Measurements from ENCODE around the gene PI3. TPM values are rescaled to one million over a fixed set of nuclear protein-coding genes. Genes with fewer than 3 reads are reported as not detected.

The PI3 gene
- total and polyA plus RNA-seq, 2 of the 8 experiments (the other 6 are each of a cell fraction or from before 2014, with no cell fraction given), result not detected

DNA sequence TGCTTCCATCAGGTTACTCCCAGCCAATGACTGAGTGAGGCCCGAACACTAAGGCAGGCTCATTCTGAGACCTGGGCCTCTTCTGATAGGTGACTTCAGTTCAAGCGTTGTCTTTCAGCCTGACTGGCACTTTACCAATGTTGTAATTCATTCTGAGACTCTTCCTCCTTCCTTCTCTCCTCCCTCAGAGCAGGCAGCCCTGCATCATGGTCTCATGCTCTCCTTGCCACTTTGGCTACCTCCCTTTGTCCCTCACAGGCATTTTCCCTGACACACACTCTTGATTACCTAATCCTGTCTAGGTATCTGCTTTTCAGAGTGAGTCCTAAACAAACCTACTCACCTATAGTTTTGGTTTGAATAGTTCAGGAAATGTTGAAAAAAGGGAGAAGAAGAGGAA is 37.8 kb upstream of the PI3 start:
- no peak overlapping the region for H4K5ac ChIP-seq (ENCODE audit: insufficient read length, low read depth, low read length)
- DNase-seq (ENCODE audit: low read depth in 1 of 2, low spot score in 2 of 2) (no peak), FAIRE-seq (no peak)
- POLR2A ChIA-PET (ENCODE audit: partially characterized antibody), result interaction anchor here (0.6 kb wide), 1 partner anchor 32 kb away, joined by 3 read pairs; no protein-coding TSS in a partner anchor
- H2AFZ ChIP-seq (ENCODE audit: low read length), result no peak overlapping the region
- H2BK12ac ChIP-seq (ENCODE audit: low read depth, low read length), result no peak overlapping the region
- 73% methylated on average over 2 of the region's 2 CpGs; no CpG with 5 or more reads in 1 of the 2 experiments for WGBS, 2 experiments (ENCODE audit: extremely low coverage in 1 of 2, insufficient coverage in 1 of 2, insufficient read length in 1 of 2, insufficient replicate concordance in 2 of 2, low coverage in 1 of 2, low lambda C conversion rate in 2 of 2, missing lambda C conversion rate in 1 of 2)
- no peak overlapping the region for H2BK5ac ChIP-seq (ENCODE audit: low read depth, low read length)
- no peak overlapping the region for H3K14ac ChIP-seq (ENCODE audit: insufficient read length)
- H3K79me2 ChIP-seq (ENCODE audit: control insufficient read depth in 1 of 2, insufficient read depth in 2 of 2, low read length in 2 of 2), result no peaks in the 10 kb centered on the region
- H3K18ac ChIP-seq (ENCODE audit: extremely low read depth, low read length), result no peak overlapping the region
- H3K23me2 ChIP-seq (ENCODE audit: low read depth, low read length), result no peaks in the 10 kb centered on the region; the same call in 1 of the 2 replicates
- H3K4me3 ChIP-seq (ENCODE audit: extremely low read depth in 1 of 4, insufficient read depth in 2 of 4, low read depth in 3 of 4, low read length in 4 of 4), result no peak overlapping the region
- H3K56ac ChIP-seq (replicated peaks; ENCODE audit: insufficient read length, low read depth, low read length), result no peak overlapping the region
- no peaks in the 10 kb centered on the region for H3K4me1 ChIP-seq (replicated peaks in 1 of 4; ENCODE audit: control insufficient read depth in 3 of 4, insufficient read depth in 4 of 4, low read length in 3 of 4)
- H3K23ac ChIP-seq (ENCODE audit: insufficient read length), result no peak overlapping the region
- no peak overlapping the region for H2BK15ac ChIP-seq (ENCODE audit: low read length)
- no peaks in the 10 kb centered on the region for H4K20me1 ChIP-seq (replicated peaks in 1 of 2; ENCODE audit: control insufficient read depth in 1 of 2, insufficient read depth in 2 of 2, low read length in 2 of 2)
- no peak for TF ChIP-seq TCF12 (IDR thresholded peaks at IDR 0.05; ENCODE audit: low read depth, low read length)
- no peak for TF ChIP-seq SIRT6 (IDR thresholded peaks at IDR 0.05; ENCODE audit: low read length)
- no peak for TF ChIP-seq CREB1 (IDR thresholded peaks at IDR 0.05)
- TF ChIP-seq GABPA (IDR thresholded peaks at IDR 0.05; ENCODE audit: borderline replicate concordance, insufficient read depth, low read length), result no peak
- no peak for TF ChIP-seq RFX5 (IDR thresholded peaks at IDR 0.05; ENCODE audit: borderline replicate concordance, low read depth, low read length)
- TF ChIP-seq KDM4A (IDR thresholded peaks at IDR 0.05; ENCODE audit: low read depth, low read length, severe bottlenecking), result no peak
- no peak for TF ChIP-seq NANOG (IDR thresholded peaks at IDR 0.05; ENCODE audit: insufficient read depth, low read depth, low read length, poor library complexity, severe bottlenecking)
- no peak for TF ChIP-seq SIN3A (conservative IDR thresholded peaks at IDR 0.05 in 1 of 2, IDR thresholded peaks at IDR 0.05 in 1 of 2; ENCODE audit: low read depth in 1 of 2, low read length in 2 of 2)
- no peak overlapping the region for H3K4ac ChIP-seq (replicated peaks; ENCODE audit: insufficient read length, low read depth, low read length)
- CTCF ChIA-PET (ENCODE audit: partially characterized antibody), result interaction anchor here (0.9 to 1.2 kb wide), 5 partner anchors 16 to 154 kb away, joined by 3 to 7 read pairs (median 3); no protein-coding TSS in a partner anchor
- H3K9me3 ChIP-seq (ENCODE audit: insufficient read depth in 2 of 2, low read depth in 1 of 2, low read length in 1 of 2), result no peaks in the 10 kb centered on the region
- no peak overlapping the region for H4K91ac ChIP-seq (replicated peaks; ENCODE audit: insufficient read length, low read length)
- H4K8ac ChIP-seq (ENCODE audit: extremely low read depth, insufficient read depth, low read length), result no peak overlapping the region
- no peak overlapping the region for H2BK120ac ChIP-seq (replicated peaks; ENCODE audit: low read depth, low read length)
- H3K79me1 ChIP-seq (ENCODE audit: low read depth, low read length), result no peaks in the 10 kb centered on the region
- no peaks in the 10 kb centered on the region for H3K27me3 ChIP-seq (replicated peaks in 1 of 4; ENCODE audit: control insufficient read depth in 3 of 4, extremely low read depth in 1 of 4, insufficient read depth in 3 of 4, low read length in 3 of 4)
- H3K27ac ChIP-seq (ENCODE audit: low read depth, low read length), result no peak overlapping the region
- H2AK5ac ChIP-seq (ENCODE audit: low read depth, low read length), result no peak overlapping the region
- H3K4me2 ChIP-seq (ENCODE audit: insufficient read depth in 1 of 2, low read depth in 2 of 2, low read length in 2 of 2), result no peak overlapping the region
- no peaks in the 10 kb centered on the region for H3K36me3 ChIP-seq (ENCODE audit: control insufficient read depth in 2 of 4, insufficient read depth in 4 of 4, low read length in 3 of 4)
- H2BK20ac ChIP-seq (ENCODE audit: low read length), result no peak overlapping the region
- H3K9ac ChIP-seq (replicated peaks in 1 of 4; ENCODE audit: extremely low read depth in 1 of 4, low read depth in 3 of 4, low read length in 3 of 4), result no peak overlapping the region
